HepG2 (cell line): ENCODE measurements around the gene MTR. TPM values are rescaled to one million over a fixed set of nuclear protein-coding genes. Genes with fewer than 3 reads are reported as not detected.

Source experiments
- ATAC-seq: fragments of 200-7000 bp; cut with Tn5 transposase; 3 replicates; pipeline ENCODE4 v1.9.1; 2020; ENCODE audit warnings: mild to moderate bottlenecking, moderate library complexity
- BruUV-seq: library from RNA; stranded (reverse); fragments of 400-500 nt; replicated peaks from 2 replicates; lab custom pipeline; 2021; lab: Mats Ljungman, UMichigan
- CTCF ChIA-PET: fragments of 300-600 bp; formaldehyde crosslinking; extraction: SDS; loops from one replicate; lab custom pipeline; 2021; ENCODE audit warnings: low total read pairs, inconsistent platforms, low intra/inter-chr PET ratio; lab: Yijun Ruan, JAX
- POLR2A ChIA-PET: fragments of 350-600 bp; sonication (Branson Sonifier 250); formaldehyde crosslinking; loops from one replicate; lab custom pipeline; 2020; ENCODE audit warnings: antibody characterized with exemption, inconsistent platforms; lab: Yijun Ruan, JAX
- DNase-seq: peaks from one replicate; pipeline ENCODE4 v3.0.0-alpha.2; 2015; ENCODE audit warnings: low spot score
- FAIRE-seq: peaks from 3 replicates; lab custom pipeline; 2011; peaks lifted over from hg19 to GRCh38; lab: Jason Lieb, UNC
- H2AFZ ChIP-seq: one replicate; pipeline ENCODE4 v1.6.1; 2011; ENCODE audit warnings: low read length, inconsistent platforms
- H3K27ac ChIP-seq: fragments of 300-600 bp; 3 replicates; pipeline ENCODE4 v1.8.0; 2011; ENCODE audit warnings: mixed run types, mild to moderate bottlenecking, mixed read lengths, low read length, inconsistent platforms; ENCODE audit not compliant: insufficient read depth; ENCODE audit errors: extremely low read length
- H3K27me3 ChIP-seq, 2 experiments: fragments of 200-600 bp in 1 of 2; 2 replicates in 1 of 2; 3 replicates in 1 of 2; pipeline versions ENCODE4 v1.6.0 to v1.8.0; 2011; ENCODE audit warnings: low read length in 2 of 2, mild to moderate bottlenecking in 2 of 2, moderate library complexity in 2 of 2, inconsistent platforms in 1 of 2; ENCODE audit not compliant: insufficient read depth in 2 of 2, control insufficient read depth in 1 of 2
- H3K36me3 ChIP-seq, 2 experiments: fragments of 200-600 bp in 1 of 2; replicated peaks in 1 of 2; 2 replicates in 1 of 2; 3 replicates in 1 of 2; pipeline versions ENCODE4 v1.5.1 to v1.8.0; 2011; ENCODE audit warnings: low read length in 2 of 2, inconsistent platforms in 1 of 2; ENCODE audit not compliant: insufficient read depth in 2 of 2, control insufficient read depth in 1 of 2
- H3K4me1 ChIP-seq: 2 replicates; pipeline ENCODE4 v1.5.1; 2012; ENCODE audit warnings: low read length, inconsistent platforms; ENCODE audit not compliant: insufficient read depth
- H3K4me2 ChIP-seq: 2 replicates; pipeline ENCODE4 v1.6.0; 2011; ENCODE audit warnings: low read depth, low read length, inconsistent platforms
- H3K4me3 ChIP-seq, 3 experiments: fragments of 200-600 bp in 1 of 3; sonication (generic), shearing (Covaris generic) in 1 of 3; replicated peaks in 1 of 3; 2 replicates each; pipeline ENCODE4 v1.5.1; 2011 to 2016; ENCODE audit warnings: low read length in 3 of 3, inconsistent platforms in 2 of 3, low read depth in 2 of 3, mild to moderate bottlenecking in 2 of 3, control low read depth in 1 of 3, mixed read lengths in 1 of 3; ENCODE audit not compliant: insufficient read depth in 1 of 3
- H3K79me2 ChIP-seq: one replicate; pipeline ENCODE4 v1.6.1; 2011; ENCODE audit warnings: low read length, inconsistent platforms; ENCODE audit not compliant: insufficient read depth
- H3K9ac ChIP-seq: 2 replicates; pipeline ENCODE4 v1.6.0; 2011; ENCODE audit warnings: mild to moderate bottlenecking, low read depth, low read length, inconsistent platforms; ENCODE audit not compliant: insufficient read depth
- H3K9me3 ChIP-seq: 2 replicates; pipeline ENCODE4 v1.5.1; 2012; ENCODE audit warnings: mild to moderate bottlenecking, low read length
- H4K20me1 ChIP-seq: 2 replicates; pipeline ENCODE4 v1.6.0; 2011; ENCODE audit warnings: inconsistent platforms, mild to moderate bottlenecking, low read length, moderate library complexity; ENCODE audit not compliant: insufficient read depth
- ARID5B ChIP-seq: IDR thresholded peaks from 2 replicates; pipeline ENCODE4 v1.4.0; 2020; ENCODE audit warnings: mild to moderate bottlenecking, missing genetic modification reagents
- FOXK2 ChIP-seq: fragments of 450-650 bp; IDR thresholded peaks from 2 replicates; pipeline ENCODE4 v1.6.1; 2016
- GLI4 ChIP-seq: sonication (generic); formaldehyde crosslinking; IDR thresholded peaks from 2 replicates; pipeline ENCODE4 v1.5.1; 2020; ENCODE audit warnings: missing genetic modification reagents, mild to moderate bottlenecking, moderate library complexity, borderline replicate concordance
- JUND ChIP-seq: sonication (generic); formaldehyde crosslinking; IDR thresholded peaks from 2 replicates; pipeline ENCODE4 v1.8.0; 2022; ENCODE audit warnings: mild to moderate bottlenecking, missing genetic modification reagents
- MEIS2 ChIP-seq: sonication (generic); formaldehyde crosslinking; IDR thresholded peaks from 2 replicates; pipeline ENCODE4 v1.9.0; 2021; ENCODE audit warnings: mild to moderate bottlenecking, missing genetic modification reagents
- NFIC ChIP-seq: IDR thresholded peaks from 2 replicates; pipeline ENCODE4 v1.6.1; 2012; ENCODE audit warnings: mild to moderate bottlenecking, low read length, inconsistent platforms
- NFRKB ChIP-seq: fragments of 450-650 bp; IDR thresholded peaks from 2 replicates; pipeline ENCODE4 v1.6.1; 2017
- POGZ ChIP-seq: sonication (generic); formaldehyde crosslinking; IDR thresholded peaks from 2 replicates; pipeline ENCODE4 v1.4.0; 2020; ENCODE audit warnings: mild to moderate bottlenecking, missing genetic modification reagents
- SYNCRIP ChIP-seq: fragments of 200-400 bp; formaldehyde crosslinking; IDR thresholded peaks from 2 replicates; pipeline ENCODE4 v1.6.1; 2018; ENCODE audit warnings: mild to moderate bottlenecking, low read depth, low read length; ENCODE audit not compliant: insufficient read depth
- TAF1 ChIP-seq: sonication (generic); formaldehyde crosslinking; IDR thresholded peaks from 2 replicates; pipeline ENCODE4 v1.4.0; 2020; ENCODE audit warnings: missing genetic modification reagents
- ZBTB33 ChIP-seq: sonication (generic); formaldehyde crosslinking; IDR thresholded peaks from 2 replicates; pipeline ENCODE4 v1.4.0; 2020; ENCODE audit warnings: missing genetic modification reagents
- ZNF3 ChIP-seq: IDR thresholded peaks from 2 replicates; pipeline ENCODE4 v1.7.0; 2017; ENCODE audit warnings: inconsistent platforms
- ZNF543 ChIP-seq: sonication (generic); formaldehyde crosslinking; IDR thresholded peaks from 2 replicates; pipeline ENCODE4 v1.4.0; 2020; ENCODE audit warnings: mild to moderate bottlenecking, missing genetic modification reagents
- ZNF770 ChIP-seq: sonication (generic); formaldehyde crosslinking; IDR thresholded peaks from 2 replicates; pipeline ENCODE4 v1.5.0; 2020; ENCODE audit warnings: mild to moderate bottlenecking, missing genetic modification reagents
- WGBS: methylation state at CpG from one replicate; pipeline ENCODE4 v1.1.6; 2017; ENCODE audit warnings: low lambda C conversion rate; 5-methylcytosine and 5-hydroxymethylcytosine counted together
- in situ Hi-C: cut with HindIII; loops from 2 replicates; pipeline ENCODE4 v1.10.0; 2017; ENCODE audit warnings: low pct_unique_long_range_greater_than_20kb; ENCODE audit not compliant: extremely low pct_ligation_motif_present
- intact Hi-C: fragments of 100-400 bp; cut with micrococcal nuclease; formaldehyde crosslinking; loops from one replicate; pipeline ENCODE4 v1.10.0; 2022; ENCODE audit not compliant: unreplicated experiment
- polyA plus RNA-seq, 8 experiments: library from polyadenylated mRNA; depleted of rRNA in 3 of 8; stranded (reverse) in 7 of 8; unstranded in 1 of 8; fragments of >200 nt; fragmentation: Illumina TruSeq in 4 of 8; extraction: Trizol in 4 of 8; gene quantifications; 2 replicates each; pipeline versions ENCODE4 v1.2.1 to v1.2.3, GENCODE V29; 2011 to 2016; ENCODE audit warnings: low read depth in 4 of 8, missing spikeins in 1 of 8, mixed read lengths in 1 of 8; ENCODE audit not compliant: insufficient read depth in 1 of 8
- total RNA-seq, 5 experiments: library from RNA; depleted of rRNA; stranded (reverse); fragments of >200 nt; fragmentation: Illumina TruSeq; extraction: Trizol; gene quantifications; 2 replicates each; pipeline ENCODE4 v1.2.3, GENCODE V29; 2016; ENCODE audit warnings: low read depth in 1 of 5

The MTR gene
- total and polyA plus RNA-seq, 2 of the 13 experiments (the other 11 are each of a cell fraction or from before 2014, with no cell fraction given), result 16.3 to 36.1 TPM

- FAIRE-seq (no peak), DNase-seq (no peak), ATAC-seq (no peak)
- H3K4me3 ChIP-seq, result no peak overlapping the region
- in situ Hi-C loops (loop anchor here (10.0 to 25.0 kb wide), 2 partner anchors 377 to 804 kb away; no protein-coding TSS in a partner anchor), intact Hi-C loops (no loop called here)
- no peak overlapping the region for H3K27ac ChIP-seq
- H3K79me2 ChIP-seq, result no peaks in the 10 kb centered on the region
- H4K20me1 ChIP-seq, result no peaks in the 10 kb centered on the region
- no peaks in the 10 kb centered on the region for H3K36me3 ChIP-seq
- H3K9me3 ChIP-seq, result no peaks in the 10 kb centered on the region
- CTCF ChIA-PET, result no interaction called here
- no peak overlapping the region for H2AFZ ChIP-seq
- no TSS peak for BruUV-seq
- POLR2A ChIA-PET, result no interaction called here
- peaks cover 27% of the 10 kb centered on the region for H3K4me1 ChIP-seq
- no peak overlapping the region for H3K9ac ChIP-seq
- no peaks in the 10 kb centered on the region for H3K27me3 ChIP-seq
- 88% methylated on average over 6 of the region's 6 CpGs for WGBS
- H3K4me2 ChIP-seq, result no peak overlapping the region
- no peak for TF ChIP-seq ZNF3 (CRISPR knock-in tag)
- no peak for TF ChIP-seq JUND (CRISPR knock-in tag)
- no peak for TF ChIP-seq FOXK2
- no peak for TF ChIP-seq NFRKB
- TF ChIP-seq ZNF770 (CRISPR knock-in tag), result no peak
- TF ChIP-seq ZBTB33 (CRISPR knock-in tag), result no peak
- TF ChIP-seq GLI4 (CRISPR knock-in tag), result no peak
- TF ChIP-seq POGZ (CRISPR knock-in tag), result no peak
- no peak for TF ChIP-seq ZNF543 (CRISPR knock-in tag)
- no peak for TF ChIP-seq TAF1
- TF ChIP-seq SYNCRIP, result no peak
- TF ChIP-seq ARID5B (CRISPR knock-in tag), result no peak
- TF ChIP-seq NFIC, result no peak
- TF ChIP-seq MEIS2 (CRISPR knock-in tag), result no peak
Observed at GRCh38 chr1:236760480-236760879, 34.6 kb upstream of the MTR start.
